WI38 (cell line): ENCODE measurements around the gene OR2D3.
"Not testable (repeated sequence)": the region's sequence is repeated elsewhere in the genome, so short reads cannot be mapped to it uniquely, and the experiment has no call there.

ENCODE experiments used
- H3K4me3 ChIP-seq: 2 replicates; pipeline ENCODE4 v1.5.1; 2011; ENCODE audit warnings: low read depth, mild to moderate bottlenecking, control low read depth, low read length
- TF ChIP-seq, protein P1 (sequence below): IDR thresholded peaks from 2 replicates; pipeline ENCODE4 v1.5.1; 2012; ENCODE audit warnings: low read depth, mild to moderate bottlenecking, control low read depth, low read length

The OR2D3 gene

DNA sequence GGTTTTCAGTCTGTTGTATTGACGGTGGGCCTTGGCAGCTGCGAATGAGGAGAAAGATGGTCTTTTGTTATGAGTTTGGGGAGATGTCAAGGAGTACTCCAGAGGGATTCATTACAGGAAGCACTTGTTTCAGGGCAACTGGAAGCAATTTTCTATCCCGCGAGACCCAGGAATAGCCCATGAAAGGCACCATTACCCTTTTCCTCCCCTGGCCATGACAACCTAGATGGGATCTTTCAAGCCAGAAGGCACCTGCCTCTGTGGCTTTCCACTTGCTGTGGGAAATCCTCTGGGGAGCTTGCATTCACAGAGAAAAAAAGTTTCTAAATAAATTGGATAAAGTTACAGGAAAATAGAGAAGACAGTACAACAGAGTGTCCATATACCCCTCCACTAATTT, 8.1 kb downstream of the OR2D3 start:
- TF ChIP-seq, protein P1, sequence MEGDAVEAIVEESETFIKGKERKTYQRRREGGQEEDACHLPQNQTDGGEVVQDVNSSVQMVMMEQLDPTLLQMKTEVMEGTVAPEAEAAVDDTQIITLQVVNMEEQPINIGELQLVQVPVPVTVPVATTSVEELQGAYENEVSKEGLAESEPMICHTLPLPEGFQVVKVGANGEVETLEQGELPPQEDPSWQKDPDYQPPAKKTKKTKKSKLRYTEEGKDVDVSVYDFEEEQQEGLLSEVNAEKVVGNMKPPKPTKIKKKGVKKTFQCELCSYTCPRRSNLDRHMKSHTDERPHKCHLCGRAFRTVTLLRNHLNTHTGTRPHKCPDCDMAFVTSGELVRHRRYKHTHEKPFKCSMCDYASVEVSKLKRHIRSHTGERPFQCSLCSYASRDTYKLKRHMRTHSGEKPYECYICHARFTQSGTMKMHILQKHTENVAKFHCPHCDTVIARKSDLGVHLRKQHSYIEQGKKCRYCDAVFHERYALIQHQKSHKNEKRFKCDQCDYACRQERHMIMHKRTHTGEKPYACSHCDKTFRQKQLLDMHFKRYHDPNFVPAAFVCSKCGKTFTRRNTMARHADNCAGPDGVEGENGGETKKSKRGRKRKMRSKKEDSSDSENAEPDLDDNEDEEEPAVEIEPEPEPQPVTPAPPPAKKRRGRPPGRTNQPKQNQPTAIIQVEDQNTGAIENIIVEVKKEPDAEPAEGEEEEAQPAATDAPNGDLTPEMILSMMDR: no peak
- H3K4me3 ChIP-seq: no peak overlapping the region

DNA sequence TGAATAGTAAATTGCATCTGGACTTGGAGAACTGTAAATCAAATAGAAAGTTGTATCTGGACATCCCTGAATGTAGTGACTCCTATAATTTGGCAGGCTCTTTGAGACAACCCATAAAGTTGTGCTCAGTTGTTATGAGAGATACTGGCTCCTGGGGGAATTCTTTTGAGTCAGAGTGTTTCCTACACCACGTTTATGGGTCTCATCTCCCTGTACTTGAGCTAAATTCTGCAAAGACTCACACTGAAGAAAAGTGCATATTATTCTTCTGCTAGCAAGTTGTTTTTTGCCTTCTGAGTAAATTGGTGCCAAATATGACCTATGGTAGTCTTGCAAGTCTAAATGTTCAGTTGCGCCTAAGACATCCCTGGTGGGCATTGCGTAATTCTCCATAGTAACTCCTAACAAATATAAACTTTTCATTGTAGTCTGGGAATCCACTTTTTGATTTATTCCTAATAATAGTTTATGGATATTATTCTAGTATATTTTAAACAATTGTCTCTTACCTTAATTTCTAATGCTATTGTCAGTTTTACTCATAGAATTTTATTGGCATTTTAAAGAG, 10.4 kb downstream of the OR2D3 start:
- TF ChIP-seq, protein P1: no peak
- H3K4me3 ChIP-seq: no peak overlapping the region

DNA sequence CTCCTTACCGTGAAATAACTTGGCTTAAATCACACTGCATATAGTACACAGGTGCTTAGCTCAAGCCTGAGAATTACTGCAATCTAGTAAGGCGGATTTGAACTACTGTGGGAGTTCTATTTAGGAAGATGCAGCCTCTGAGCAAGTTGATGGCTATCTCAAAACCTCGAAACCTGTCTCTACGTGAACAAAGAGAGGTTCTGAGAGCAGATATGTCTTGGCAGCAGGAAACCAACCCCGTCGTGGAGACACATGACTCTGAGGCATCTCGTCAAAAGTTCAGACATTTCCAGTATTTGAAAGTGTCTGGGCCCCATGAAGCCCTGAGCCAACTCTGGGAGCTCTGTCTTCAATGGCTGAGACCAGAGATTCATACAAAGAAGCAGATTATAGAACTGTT, 11.3 kb downstream of the OR2D3 start:
- no peak overlapping the region for H3K4me3 ChIP-seq

DNA sequence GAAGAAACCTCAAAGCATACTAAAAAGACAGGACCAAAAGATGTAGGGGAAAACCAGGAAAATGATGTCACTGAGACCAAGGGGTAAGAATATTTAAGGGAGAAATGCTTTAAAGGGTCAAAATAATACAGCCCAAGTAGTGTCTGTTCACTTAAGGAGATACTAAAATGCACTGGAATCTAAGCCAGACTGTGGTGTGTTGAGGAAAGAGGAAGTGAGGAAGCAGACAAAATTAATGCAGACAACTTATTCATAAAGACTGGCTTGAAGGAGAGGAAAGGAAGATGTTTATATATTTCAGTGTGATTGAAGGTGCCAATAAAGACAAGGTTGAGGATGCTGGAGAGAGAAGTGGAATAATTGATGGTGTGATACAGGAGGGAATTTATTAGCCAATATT, 21.2 kb downstream of the OR2D3 start:
- no peak overlapping the region for H3K4me3 ChIP-seq
- TF ChIP-seq, protein P1: no peak

More for the DNA sequence above, 11.3 kb downstream of the OR2D3 start:
- TF ChIP-seq, protein P1: no peak

DNA sequence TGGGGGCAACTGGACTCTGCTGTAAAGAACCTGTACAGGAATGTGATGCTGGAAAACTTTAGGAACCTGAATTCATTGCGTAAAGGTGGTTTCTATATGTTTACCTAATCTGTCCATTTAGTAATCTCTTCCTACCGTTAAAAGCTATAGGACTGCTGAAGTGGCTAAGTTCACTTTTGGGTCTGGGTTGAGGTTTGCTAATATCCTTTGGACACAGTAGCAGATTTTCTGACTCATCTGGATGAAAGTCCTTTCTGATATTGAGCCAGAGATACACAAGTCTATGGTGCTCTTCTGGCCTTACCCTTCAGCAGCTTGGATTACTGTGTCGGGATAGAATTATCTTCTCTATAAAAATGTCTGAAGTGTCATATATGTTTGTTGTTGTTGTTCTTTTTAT, 22.3 kb downstream of the OR2D3 start:
- no peak overlapping the region for H3K4me3 ChIP-seq
- TF ChIP-seq, protein P1: no peak

DNA sequence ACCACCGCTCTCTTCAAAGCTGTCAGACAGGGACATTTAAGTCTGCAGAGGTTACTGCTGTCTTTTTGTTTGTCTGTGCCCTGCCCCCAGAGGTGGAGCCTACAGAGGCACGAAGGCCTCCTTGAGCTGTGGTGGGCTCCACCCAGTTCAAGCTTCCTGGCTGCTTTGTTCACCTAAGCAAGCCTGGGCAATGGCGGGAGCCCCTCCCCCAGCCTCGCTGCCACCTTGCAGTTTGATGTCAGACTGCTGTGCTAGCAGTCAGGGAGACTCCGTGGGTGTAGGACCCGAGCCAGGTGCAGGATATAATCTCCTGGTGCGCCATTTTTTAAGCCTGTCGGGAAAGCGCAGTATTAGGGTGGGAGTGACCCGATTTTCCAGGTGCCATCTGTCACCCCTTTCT, 33.4 kb downstream of the OR2D3 start:
- H3K4me3 ChIP-seq: not testable (repeated sequence)

DNA sequence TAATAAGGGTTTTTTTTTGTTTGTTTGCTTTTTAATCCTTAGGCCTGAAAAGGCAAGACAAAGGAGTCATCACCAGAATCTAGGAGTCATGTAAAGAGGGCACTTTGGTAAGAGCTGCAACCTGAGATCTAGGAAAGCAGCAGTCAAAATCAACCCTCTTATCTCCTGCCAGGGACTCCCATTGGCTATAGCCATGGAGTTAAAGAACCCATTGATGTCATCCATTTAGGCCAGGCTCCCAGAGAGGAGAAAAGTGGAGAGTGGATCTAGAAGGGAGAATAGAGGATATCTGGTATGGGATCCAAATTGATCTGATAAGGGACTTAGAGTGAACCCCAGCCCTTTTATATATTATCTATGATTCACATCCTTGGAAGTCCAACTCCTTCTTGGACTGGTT, 41.3 kb downstream of the OR2D3 start:
- TF ChIP-seq, protein P1: no peak
- H3K4me3 ChIP-seq: no peak overlapping the region

DNA sequence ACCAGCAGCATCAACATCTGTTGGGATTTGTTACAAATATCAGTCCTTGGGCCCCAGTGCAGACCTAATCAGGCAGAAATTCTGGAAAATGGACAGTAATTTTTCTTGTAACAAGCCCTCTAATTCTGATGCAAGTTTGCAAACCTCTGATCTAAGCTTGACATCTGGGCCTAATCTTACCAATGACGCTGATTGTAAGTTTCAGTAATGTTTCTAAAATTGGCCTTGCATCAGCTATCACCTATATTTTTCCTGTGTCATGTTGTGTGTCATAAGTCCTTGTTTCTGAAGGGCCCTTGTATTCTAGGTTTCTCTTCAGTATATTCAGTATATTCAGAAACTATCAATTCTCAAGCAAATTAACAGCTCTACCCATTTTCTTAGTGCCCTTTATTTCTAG, 41.9 kb downstream of the OR2D3 start:
- no peak overlapping the region for H3K4me3 ChIP-seq
- TF ChIP-seq, protein P1: no peak
